ENCODE results near the gene PLD6.

Gene PLD6

GRCh38 chr17:17179371-17179827, 26.7 kb downstream of the PLD6 start:
- Histone ChIP-seq H3K4me2 (ENCODE audit: low read depth, low read length, poor library complexity, severe bottlenecking) (no peak overlapping the region), H3K4me1 (ENCODE audit: insufficient read depth, low read length, poor library complexity, severe bottlenecking) (peaks cover 28% of the 10 kb centered on the region), H3K9ac (ENCODE audit: low read depth, low read length, poor library complexity, severe bottlenecking) (no peak overlapping the region), H3K9me2 (replicated peaks; ENCODE audit: low read depth, low read length) (no peaks in the 10 kb centered on the region), H3K36me3 (ENCODE audit: insufficient read depth, low read length) (peaks cover 66% of the 10 kb centered on the region; the same call in 1 of the 2 replicates), H3K27me3 (ENCODE audit: insufficient read depth, low read length, poor library complexity, severe bottlenecking) (no peaks in the 10 kb centered on the region), H3K79me2 (ENCODE audit: insufficient read depth, low read length) (no peaks in the 10 kb centered on the region), H4K20me1 (ENCODE audit: insufficient read depth, low read length, poor library complexity, severe bottlenecking) (no peaks in the 10 kb centered on the region), H2AFZ (ENCODE audit: low read length) (no peak overlapping the region), H3K4me3 (ENCODE audit: low read length, poor library complexity, severe bottlenecking) (no peak overlapping the region), H3K9me3 (ENCODE audit: insufficient read depth, low read depth, low read length) (no peaks in the 10 kb centered on the region), H3F3A (ENCODE audit: low read depth) (no peaks in the 10 kb centered on the region)
- TF ChIP-seq EZH2phosphoT487 (IDR thresholded peaks at IDR 0.05; ENCODE audit: borderline replicate concordance) (no peak), CTCF (conservative IDR thresholded peaks at IDR 0.05; ENCODE audit: low read length) (no peak)

GRCh38 chr17:17177176-17177575, 29.0 kb downstream of the PLD6 start:
- Histone ChIP-seq H3K36me3 (ENCODE audit: insufficient read depth, low read length) (peaks cover 86% of the 10 kb centered on the region; the same call in 1 of the 2 replicates), H3K9me3 (ENCODE audit: insufficient read depth, low read depth, low read length) (no peaks in the 10 kb centered on the region)
- TF ChIP-seq CTCF (conservative IDR thresholded peaks at IDR 0.05; ENCODE audit: low read length) (no peak), EZH2phosphoT487 (IDR thresholded peaks at IDR 0.05; ENCODE audit: borderline replicate concordance) (no peak)

GRCh38 chr17:17176341-17176740, 29.8 kb downstream of the PLD6 start:
- Histone ChIP-seq H3K36me3 (ENCODE audit: insufficient read depth, low read length) (peaks cover 86% of the 10 kb centered on the region; the same call in 1 of the 2 replicates), H3K9me2 (replicated peaks; ENCODE audit: low read depth, low read length) (no peaks in the 10 kb centered on the region), H3K4me1 (ENCODE audit: insufficient read depth, low read length, poor library complexity, severe bottlenecking) (peaks cover 19% of the 10 kb centered on the region), H3K9me3 (ENCODE audit: insufficient read depth, low read depth, low read length) (no peaks in the 10 kb centered on the region), H4K20me1 (ENCODE audit: insufficient read depth, low read length, poor library complexity, severe bottlenecking) (no peaks in the 10 kb centered on the region), H3K4me3 (ENCODE audit: low read length, poor library complexity, severe bottlenecking) (no peak overlapping the region), H3K4me2 (ENCODE audit: low read depth, low read length, poor library complexity, severe bottlenecking) (no peak overlapping the region), H2AFZ (ENCODE audit: low read length) (no peak overlapping the region), H3K27me3 (ENCODE audit: insufficient read depth, low read length, poor library complexity, severe bottlenecking) (no peaks in the 10 kb centered on the region), H3K9ac (ENCODE audit: low read depth, low read length, poor library complexity, severe bottlenecking) (no peak overlapping the region), H3F3A (ENCODE audit: low read depth) (no peaks in the 10 kb centered on the region), H3K79me2 (ENCODE audit: insufficient read depth, low read length) (no peaks in the 10 kb centered on the region)
- TF ChIP-seq CTCF (conservative IDR thresholded peaks at IDR 0.05; ENCODE audit: low read length) (no peak), EZH2phosphoT487 (IDR thresholded peaks at IDR 0.05; ENCODE audit: borderline replicate concordance) (no peak)

More at GRCh38 chr17:17177176-17177575, 29.0 kb downstream of the PLD6 start:
- Histone ChIP-seq H3K4me1 (ENCODE audit: insufficient read depth, low read length, poor library complexity, severe bottlenecking) (peaks cover 25% of the 10 kb centered on the region), H3K27me3 (ENCODE audit: insufficient read depth, low read length, poor library complexity, severe bottlenecking) (no peaks in the 10 kb centered on the region), H3F3A (ENCODE audit: low read depth) (no peaks in the 10 kb centered on the region), H3K4me3 (ENCODE audit: low read length, poor library complexity, severe bottlenecking) (no peak overlapping the region), H3K9me2 (replicated peaks; ENCODE audit: low read depth, low read length) (no peaks in the 10 kb centered on the region), H3K9ac (ENCODE audit: low read depth, low read length, poor library complexity, severe bottlenecking) (no peak overlapping the region), H4K20me1 (ENCODE audit: insufficient read depth, low read length, poor library complexity, severe bottlenecking) (no peaks in the 10 kb centered on the region), H2AFZ (ENCODE audit: low read length) (no peak overlapping the region), H3K4me2 (ENCODE audit: low read depth, low read length, poor library complexity, severe bottlenecking) (no peak overlapping the region), H3K79me2 (ENCODE audit: insufficient read depth, low read length) (no peaks in the 10 kb centered on the region)

Measured in Loucy (cell line).